Measurements from ENCODE around the gene QSOX1. TPM values are rescaled to one million over a fixed set of nuclear protein-coding genes. Genes with fewer than 3 reads are reported as not detected.

Gene QSOX1
- total and polyA plus RNA-seq, 2 of the 4 experiments (the other 2 are of a cell fraction) = 102 to 791 TPM

DNA sequence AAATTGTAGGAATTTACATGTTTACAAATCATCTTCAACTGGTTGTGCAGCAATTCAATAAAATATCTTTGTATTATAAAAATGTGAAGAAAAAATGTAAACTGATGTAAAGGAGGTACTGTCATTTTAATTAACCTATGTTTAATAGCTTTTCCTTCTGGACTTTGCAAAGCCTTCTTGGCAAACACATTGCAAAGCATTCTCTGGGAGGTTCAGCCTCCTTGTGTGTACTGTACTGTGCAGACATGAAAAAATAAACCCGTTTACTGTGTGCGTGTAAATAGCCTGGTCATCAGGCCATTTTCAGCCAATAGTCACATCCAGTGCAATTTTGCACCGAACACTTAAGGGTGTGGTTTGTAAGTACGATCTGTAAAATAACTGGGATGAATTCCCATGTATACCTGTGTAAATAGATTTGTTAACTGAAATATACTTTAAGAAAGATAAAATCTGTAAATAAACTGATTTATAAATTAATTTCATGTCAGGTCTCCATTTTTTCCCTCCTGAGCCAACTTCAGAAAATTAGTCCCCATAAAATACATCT is 40.2 kb upstream of the QSOX1 start:
- Histone ChIP-seq H2BK15ac (ENCODE audit: low read depth, low read length) (no peak overlapping the region; the same call in 2 of the 3 replicates), H3K56ac (ENCODE audit: extremely low read depth, insufficient read depth, low read length) (no peak overlapping the region), H3K9ac (ENCODE audit: low read depth, low read length) (no peak overlapping the region; the same call in 1 of the 2 replicates), H3K27ac (ENCODE audit: insufficient read depth, low read length) (peak overlapping the region; percentile 98; the same call in 1 of the 2 replicates), H3K9me3 (ENCODE audit: control insufficient read depth, insufficient read depth, low read length) (no peaks in the 10 kb centered on the region), H3K27me3 (ENCODE audit: control insufficient read depth, insufficient read depth, low read length) (no peaks in the 10 kb centered on the region), H2BK120ac (ENCODE audit: low read depth, low read length) (peak overlapping the region; percentile 36), H4K5ac (ENCODE audit: low read depth, low read length) (peak overlapping the region; percentile 97), H4K20me1 (ENCODE audit: insufficient read depth, low read length) (no peaks in the 10 kb centered on the region), H2BK20ac (ENCODE audit: low read depth, low read length) (peak overlapping the region; percentile 27; the same call in 1 of the 2 replicates), H3K14ac (replicated peaks; ENCODE audit: low read depth, low read length) (peak overlapping the region; percentile 14; the same call in 1 of the 2 replicates), H2AFZ (replicated peaks; ENCODE audit: low read length, poor library complexity) (no peak overlapping the region), H3K4me1 (ENCODE audit: control insufficient read depth, insufficient read depth, low read length) (peaks cover 45% of the 10 kb centered on the region), H4K91ac (ENCODE audit: insufficient read depth, low read depth, low read length) (peak overlapping the region; percentile 70), H3K23ac (ENCODE audit: low read depth, low read length) (no peak overlapping the region), H3K4me3 (ENCODE audit: insufficient read depth, low read depth, low read length) (no peak overlapping the region), H3K4ac (ENCODE audit: low read depth, low read length) (peak overlapping the region; percentile 54; the same call in 1 of the 2 replicates), H2BK5ac (ENCODE audit: low read depth, low read length, poor library complexity, severe bottlenecking) (peak overlapping the region; percentile 95), H3K18ac (ENCODE audit: low read depth, low read length) (peak overlapping the region; percentile 99), H2AK9ac (replicated peaks; ENCODE audit: low read depth, low read length, poor library complexity) (no peak overlapping the region), H2AK5ac (ENCODE audit: low read depth, low read length) (peak overlapping the region; percentile 5; the same call in 1 of the 2 replicates), H3K36me3 (ENCODE audit: control insufficient read depth, insufficient read depth, low read length) (peaks cover 12% of the 10 kb centered on the region), H3K79me1 (ENCODE audit: low read depth in 1 of 2, low read length in 2 of 2) (peaks cover 0 to 23% of the 10 kb centered on the region in 2 experiments; a peak in 3 of 4 replicates), H3K9me1 (ENCODE audit: insufficient read depth, low read length) (peaks cover 27% of the 10 kb centered on the region), H4K8ac (ENCODE audit: low read depth in 2 of 2, low read length in 2 of 2) (peak overlapping the region in 1 of 2 experiments; percentile 56; a peak in 2 of 4 replicates), H3K4me2 (ENCODE audit: low read depth, low read length) (no peak overlapping the region)
- in situ Hi-C loops (cut with MboI; ENCODE audit: low sequenced_read_pairs) (no loop called here), intact Hi-C loops (cut with micrococcal nuclease) (no loop called here), dilution Hi-C loops (cut with HindIII; ENCODE audit: low sequenced_read_pairs, unreplicated experiment) (no loop called here)
- ATAC-seq (ENCODE audit: low read depth) = 0 out of 2 replicates have a peak, but pooled peaks have one; percentile 18
- ChIA-PET POLR2A (ENCODE audit: unreplicated experiment) (interaction anchor here (1.4 to 2.0 kb wide), 2 partner anchors 13 to 40 kb away, joined by 4 to 6 read pairs; partner anchors contain the start of gene QSOX1), CTCF (interaction anchor here (1.7 kb wide), 1 partner anchor 10 kb away, joined by 4 read pairs; no protein-coding TSS in a partner anchor)
- TF ChIP-seq MXI1 (IDR thresholded peaks at IDR 0.05; ENCODE audit: borderline replicate concordance, low read depth, low read length) (no peak), CEBPB (IDR thresholded peaks at IDR 0.05; ENCODE audit: low read depth, low read length) (no peak), MAZ (IDR thresholded peaks at IDR 0.05; ENCODE audit: borderline replicate concordance, low read depth, low read length) (no peak), RAD21 (IDR thresholded peaks at IDR 0.05; ENCODE audit: low read length) (no peak), RCOR1 (IDR thresholded peaks at IDR 0.05; ENCODE audit: insufficient replicate concordance, low read length) (no peak), RFX5 (IDR thresholded peaks at IDR 0.05; ENCODE audit: low read depth, low read length) (no peak), MAFK (IDR thresholded peaks at IDR 0.05; ENCODE audit: low read depth, low read length) (no peak), CHD1 (IDR thresholded peaks at IDR 0.05; ENCODE audit: low read depth, low read length) (no peak), FOS (IDR thresholded peaks at IDR 0.05; ENCODE audit: low read depth, low read length) (no peak)
- TF ChIP-seq, protein P1, sequence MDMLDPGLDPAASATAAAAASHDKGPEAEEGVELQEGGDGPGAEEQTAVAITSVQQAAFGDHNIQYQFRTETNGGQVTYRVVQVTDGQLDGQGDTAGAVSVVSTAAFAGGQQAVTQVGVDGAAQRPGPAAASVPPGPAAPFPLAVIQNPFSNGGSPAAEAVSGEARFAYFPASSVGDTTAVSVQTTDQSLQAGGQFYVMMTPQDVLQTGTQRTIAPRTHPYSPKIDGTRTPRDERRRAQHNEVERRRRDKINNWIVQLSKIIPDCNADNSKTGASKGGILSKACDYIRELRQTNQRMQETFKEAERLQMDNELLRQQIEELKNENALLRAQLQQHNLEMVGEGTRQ (IDR thresholded peaks at IDR 0.05; ENCODE audit: low read depth, low read length) = no peak
- TF ChIP-seq, protein P2, sequence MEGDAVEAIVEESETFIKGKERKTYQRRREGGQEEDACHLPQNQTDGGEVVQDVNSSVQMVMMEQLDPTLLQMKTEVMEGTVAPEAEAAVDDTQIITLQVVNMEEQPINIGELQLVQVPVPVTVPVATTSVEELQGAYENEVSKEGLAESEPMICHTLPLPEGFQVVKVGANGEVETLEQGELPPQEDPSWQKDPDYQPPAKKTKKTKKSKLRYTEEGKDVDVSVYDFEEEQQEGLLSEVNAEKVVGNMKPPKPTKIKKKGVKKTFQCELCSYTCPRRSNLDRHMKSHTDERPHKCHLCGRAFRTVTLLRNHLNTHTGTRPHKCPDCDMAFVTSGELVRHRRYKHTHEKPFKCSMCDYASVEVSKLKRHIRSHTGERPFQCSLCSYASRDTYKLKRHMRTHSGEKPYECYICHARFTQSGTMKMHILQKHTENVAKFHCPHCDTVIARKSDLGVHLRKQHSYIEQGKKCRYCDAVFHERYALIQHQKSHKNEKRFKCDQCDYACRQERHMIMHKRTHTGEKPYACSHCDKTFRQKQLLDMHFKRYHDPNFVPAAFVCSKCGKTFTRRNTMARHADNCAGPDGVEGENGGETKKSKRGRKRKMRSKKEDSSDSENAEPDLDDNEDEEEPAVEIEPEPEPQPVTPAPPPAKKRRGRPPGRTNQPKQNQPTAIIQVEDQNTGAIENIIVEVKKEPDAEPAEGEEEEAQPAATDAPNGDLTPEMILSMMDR (conservative IDR thresholded peaks at IDR 0.05; ENCODE audit: low read depth, low read length) = no peak
- DNase-seq = no peak
- WGBS, 2 experiments (ENCODE audit: extremely low coverage in 2 of 2, insufficient read length in 1 of 2) = no CpG with 5 or more reads among the region's 4 CpGs
- BruUV-seq (replicated peaks) = no TSS peak
